GM18873 (cell line): ENCODE data around the gene CCDC170.

ENCODE experiments used
- ATAC-seq: cut with Tn5 transposase; IDR thresholded peaks from one replicate; pipeline ENCODE4 v1.9.1; 2021; ENCODE audit warnings: mild to moderate bottlenecking, moderate library complexity, moderate number of reproducible peaks; ENCODE audit not compliant: unreplicated experiment, low FRiP score

CCDC170 gene

GRCh38 chr6:151610326-151610725, 116.5 kb downstream of the CCDC170 start:
- ATAC-seq, result no peak

GRCh38 chr6:151614630-151615029, 120.8 kb downstream of the CCDC170 start:
- ATAC-seq, result no peak

- ATAC-seq, result no peak
Observed at GRCh38 chr6:151616091-151616513, 122.3 kb downstream of the CCDC170 start.

GRCh38 chr6:151616600-151616999, 122.8 kb downstream of the CCDC170 start:
- ATAC-seq, result no peak

GRCh38 chr6:151617539-151617938, 123.7 kb downstream of the CCDC170 start:
- no peak for ATAC-seq

- ATAC-seq, result no peak
Observed at GRCh38 chr6:151618717-151619116, 124.9 kb downstream of the CCDC170 start.

GRCh38 chr6:151620179-151620578, 126.4 kb downstream of the CCDC170 start:
- ATAC-seq, result no peak

GRCh38 chr6:151624071-151624470, 130.3 kb downstream of the CCDC170 start:
- no peak for ATAC-seq

- no peak for ATAC-seq
Observed at GRCh38 chr6:151624481-151624880, 130.7 kb downstream of the CCDC170 start.

- ATAC-seq, result no peak
Observed at GRCh38 chr6:151624900-151625536, 131.2 kb downstream of the CCDC170 start.

- ATAC-seq, result no peak
Observed at GRCh38 chr6:151627689-151628444, 134.1 kb downstream of the CCDC170 start.

GRCh38 chr6:151629791-151630190, 136.0 kb downstream of the CCDC170 start:
- ATAC-seq, result no peak

- ATAC-seq, result no peak
Observed at GRCh38 chr6:151630387-151630786, 136.6 kb downstream of the CCDC170 start.

GRCh38 chr6:151630991-151631655, 137.3 kb downstream of the CCDC170 start:
- ATAC-seq, result no peak

GRCh38 chr6:151632415-151632987, 138.7 kb downstream of the CCDC170 start:
- ATAC-seq, result no peak

- no peak for ATAC-seq
Observed at GRCh38 chr6:151633526-151634335, 139.9 kb downstream of the CCDC170 start.

- ATAC-seq, result no peak
Observed at GRCh38 chr6:151634336-151634720, 140.5 kb downstream of the CCDC170 start.

GRCh38 chr6:151635741-151636140, 141.9 kb downstream of the CCDC170 start:
- no peak for ATAC-seq

- ATAC-seq, result no peak
Observed at GRCh38 chr6:151637814-151638213, 144.0 kb downstream of the CCDC170 start.

GRCh38 chr6:151639750-151640149, 145.9 kb downstream of the CCDC170 start:
- no peak for ATAC-seq
